SK-N-SH treated with all-trans-retinoic acid at 6 μM for 48 hours (cell line): ENCODE results near the gene SPECC1L.
"Not testable (repeated sequence)": the region's sequence is repeated elsewhere in the genome, so short reads cannot be mapped to it uniquely, and the experiment has no call there.

Experiments
- CSDC2 ChIP-seq: fragments of 250-450 bp; sonication (Bioruptor Pico); IDR thresholded peaks from 2 replicates; pipeline ENCODE4 v1.5.0; 2020; ENCODE audit warnings: mild to moderate bottlenecking, moderate library complexity
- PATZ1 ChIP-seq: fragments of 250-450 bp; sonication (Bioruptor Pico); IDR thresholded peaks from 2 replicates; pipeline ENCODE4 v1.8.0; 2020; ENCODE audit warnings: mild to moderate bottlenecking, moderate library complexity, borderline replicate concordance
- RARB ChIP-seq: fragments of 250-450 bp; sonication (Bioruptor Pico); IDR thresholded peaks from 2 replicates; pipeline ENCODE4 v1.8.0; 2021; ENCODE audit warnings: mild to moderate bottlenecking, moderate library complexity
- TOX ChIP-seq: fragments of 250-450 bp; sonication (Bioruptor Pico); IDR thresholded peaks from 2 replicates; pipeline ENCODE4 v1.8.0; 2021; ENCODE audit warnings: mild to moderate bottlenecking, moderate library complexity, borderline replicate concordance
- ZFP30 ChIP-seq: fragments of 450-650 bp; formaldehyde crosslinking; IDR thresholded peaks from 2 replicates; pipeline ENCODE4 v1.5.0; 2022; ENCODE audit warnings: mild to moderate bottlenecking, moderate library complexity
- ZNF565 ChIP-seq: fragments of 450-650 bp; formaldehyde crosslinking; conservative IDR thresholded peaks from 2 replicates; pipeline ENCODE4 v1.5.0; 2020; ENCODE audit warnings: low read depth, mild to moderate bottlenecking, moderate library complexity
- TF ChIP-seq, protein P1 (sequence below): fragments of 250-450 bp; sonication (Bioruptor Pico); IDR thresholded peaks from 2 replicates; pipeline ENCODE4 v1.5.1; 2021; ENCODE audit warnings: mild to moderate bottlenecking, moderate library complexity

DNA sequence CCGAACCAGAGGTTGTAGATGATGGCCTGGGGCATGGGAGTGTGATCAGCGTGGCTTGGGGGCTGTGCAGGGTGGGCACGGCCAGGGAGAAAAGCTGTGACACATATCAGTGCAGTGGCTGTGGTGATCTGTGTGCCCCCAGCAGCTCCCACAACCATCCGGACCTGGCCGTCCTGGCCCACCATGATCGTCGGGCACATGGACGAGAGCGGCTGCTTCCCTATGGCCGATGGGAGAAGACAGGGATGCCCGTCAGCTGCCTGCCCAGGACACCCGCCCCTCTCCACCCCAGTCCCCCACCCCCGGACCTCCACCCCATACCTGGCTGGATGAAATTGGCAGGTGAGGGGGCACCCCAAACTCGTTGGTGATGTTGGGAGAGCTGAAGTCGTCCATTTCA is 22.0 kb upstream of the SPECC1L start:
- TF ChIP-seq ZNF565 (CRISPR knock-in tag); CSDC2 (CRISPR knock-in tag); PATZ1; RARB; ZFP30 (CRISPR knock-in tag); TOX: not testable (repeated sequence)
- TF ChIP-seq, protein P1, sequence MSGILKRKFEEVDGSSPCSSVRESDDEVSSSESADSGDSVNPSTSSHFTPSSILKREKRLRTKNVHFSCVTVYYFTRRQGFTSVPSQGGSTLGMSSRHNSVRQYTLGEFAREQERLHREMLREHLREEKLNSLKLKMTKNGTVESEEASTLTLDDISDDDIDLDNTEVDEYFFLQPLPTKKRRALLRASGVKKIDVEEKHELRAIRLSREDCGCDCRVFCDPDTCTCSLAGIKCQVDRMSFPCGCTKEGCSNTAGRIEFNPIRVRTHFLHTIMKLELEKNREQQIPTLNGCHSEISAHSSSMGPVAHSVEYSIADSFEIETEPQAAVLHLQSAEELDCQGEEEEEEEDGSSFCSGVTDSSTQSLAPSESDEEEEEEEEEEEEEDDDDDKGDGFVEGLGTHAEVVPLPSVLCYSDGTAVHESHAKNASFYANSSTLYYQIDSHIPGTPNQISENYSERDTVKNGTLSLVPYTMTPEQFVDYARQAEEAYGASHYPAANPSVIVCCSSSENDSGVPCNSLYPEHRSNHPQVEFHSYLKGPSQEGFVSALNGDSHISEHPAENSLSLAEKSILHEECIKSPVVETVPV = not testable (repeated sequence)
